ENCODE results near the gene SSTR3.

- TF ChIP-seq GABPA (IDR thresholded peaks at IDR 0.05; ENCODE audit: low read depth, low read length) (no peak), GABPA (CRISPR knock-in tag; IDR thresholded peaks at IDR 0.05; ENCODE audit: low read depth) (no peak), BRCA1 (CRISPR knock-in tag; IDR thresholded peaks at IDR 0.05) (no peak), TCF12 (IDR thresholded peaks at IDR 0.05) (no peak), TCF12 (CRISPR knock-in tag; IDR thresholded peaks at IDR 0.05) (no peak), ESRRA (CRISPR knock-in tag; IDR thresholded peaks at IDR 0.05; ENCODE audit: low read depth) (no peak), FOXA1 (IDR thresholded peaks at IDR 0.05) (no peak), FOXA1 (CRISPR knock-in tag; IDR thresholded peaks at IDR 0.05) (no peak), TCF7 (IDR thresholded peaks at IDR 0.05; ENCODE audit: low read depth) (no peak), TFE3 (CRISPR knock-in tag; IDR thresholded peaks at IDR 0.05) (no peak), AFF4 (CRISPR knock-in tag; IDR thresholded peaks at IDR 0.05) (no peak), ZNF782 (CRISPR knock-in tag; IDR thresholded peaks at IDR 0.05; ENCODE audit: borderline replicate concordance) (no peak)
These were observed 23.8 kb upstream of the SSTR3 start for GRCh38 chr22:37235897-37236607.
